Dedifferentiated amniotic fluid mesenchymal stem cell (primary cell): ENCODE results near the gene KCNB1.

Experiments
- DNase-seq: peaks from one replicate; pipeline ENCODE4 v3.0.0-alpha.2; 2016; ENCODE audit errors: extremely low spot score

The KCNB1 gene

GRCh38 chr20:49470922-49471321, 11.5 kb downstream of the KCNB1 start:
- no peak for DNase-seq

GRCh38 chr20:49469060-49469459, 13.4 kb downstream of the KCNB1 start:
- no peak for DNase-seq

- DNase-seq: no peak
Measured at GRCh38 chr20:49468412-49468811, 14.1 kb downstream of the KCNB1 start.

- no peak for DNase-seq
Measured at GRCh38 chr20:49466114-49466912, 16.2 kb downstream of the KCNB1 start.

- no peak for DNase-seq
Measured at GRCh38 chr20:49464556-49464955, 17.9 kb downstream of the KCNB1 start.

GRCh38 chr20:49462626-49463025, 19.8 kb downstream of the KCNB1 start:
- no peak for DNase-seq

GRCh38 chr20:49461894-49462620, 20.4 kb downstream of the KCNB1 start:
- DNase-seq: no peak

GRCh38 chr20:49460916-49461315, 21.6 kb downstream of the KCNB1 start:
- no peak for DNase-seq

GRCh38 chr20:49460131-49460530, 22.3 kb downstream of the KCNB1 start:
- no peak for DNase-seq

- no peak for DNase-seq
Measured at GRCh38 chr20:49459684-49460083, 22.8 kb downstream of the KCNB1 start.

- no peak for DNase-seq
Measured at GRCh38 chr20:49457444-49457843, 25.0 kb downstream of the KCNB1 start.

- no peak for DNase-seq
Measured at GRCh38 chr20:49456646-49457045, 25.8 kb downstream of the KCNB1 start.

GRCh38 chr20:49455691-49456090, 26.8 kb downstream of the KCNB1 start:
- no peak for DNase-seq

GRCh38 chr20:49452011-49452482, 30.4 kb downstream of the KCNB1 start:
- no peak for DNase-seq

- DNase-seq: no peak
Measured at GRCh38 chr20:49450281-49450721, 32.2 kb downstream of the KCNB1 start.

- no peak for DNase-seq
Measured at GRCh38 chr20:49448917-49449316, 33.6 kb downstream of the KCNB1 start.

GRCh38 chr20:49447946-49448809, 34.3 kb downstream of the KCNB1 start:
- peak; percentile 24 for DNase-seq

- DNase-seq: no peak
Measured at GRCh38 chr20:49447364-49447763, 35.1 kb downstream of the KCNB1 start.

GRCh38 chr20:49446808-49447207, 35.7 kb downstream of the KCNB1 start:
- peak; percentile 63 for DNase-seq

GRCh38 chr20:49446080-49446479, 36.4 kb downstream of the KCNB1 start:
- no peak for DNase-seq

- no peak for DNase-seq
Measured at GRCh38 chr20:49445176-49445575, 37.3 kb downstream of the KCNB1 start.

- no peak for DNase-seq
Measured at GRCh38 chr20:49444553-49444990, 37.9 kb downstream of the KCNB1 start.
